B cell (primary cell): ENCODE data around the gene TTLL6. TPM values are rescaled to one million over a fixed set of nuclear protein-coding genes. Genes with fewer than 3 reads are reported as not detected.

ENCODE experiments used
- ATAC-seq: fragments of 200-7000 bp; cut with Tn5 transposase; one replicate; pipeline ENCODE4 v1.10.0; 2021; ENCODE audit warnings: low read depth, mild to moderate bottlenecking, moderate number of reproducible peaks, moderate library complexity
- CTCF ChIA-PET: fragments of 350-600 bp; sonication (Branson Sonifier 250); formaldehyde crosslinking; loops from one replicate; lab custom pipeline; 2021; ENCODE audit warnings: antibody characterized with exemption, inconsistent platforms; lab: Charles Lee
- POLR2A ChIA-PET: fragments of 350-600 bp; sonication (Branson Sonifier 250); formaldehyde crosslinking; loops from one replicate; lab custom pipeline; 2021; ENCODE audit warnings: antibody characterized with exemption; lab: Charles Lee
- DNase-seq: peaks from one replicate; pipeline ENCODE4 v3.0.0; 2013
- H2AFZ ChIP-seq: 2 replicates; pipeline ENCODE4 v1.6.1; 2012; ENCODE audit warnings: mild to moderate bottlenecking, low read depth, low read length; ENCODE audit not compliant: insufficient read depth, poor library complexity, severe bottlenecking
- H3K27ac ChIP-seq, 2 donors: 1 replicate in 1 of 2; 2 replicates in 1 of 2; pipeline ENCODE4 v1.5.1; 2012 to 2013; ENCODE audit warnings: low read length in 2 of 2, mild to moderate bottlenecking in 2 of 2, moderate library complexity in 1 of 2
- H3K27me3 ChIP-seq, 4 experiments: fragments of 200-600 bp in 1 of 4; sonication (generic) in 1 of 4; replicated peaks in 1 of 4; 1 replicate in 2 of 4; 2 replicates in 2 of 4; pipeline versions ENCODE4 v1.6.1 to v1.7.0; 2013 to 2016; ENCODE audit warnings: low read length in 3 of 4, mild to moderate bottlenecking in 2 of 4, mixed read lengths in 1 of 4, moderate library complexity in 1 of 4; ENCODE audit not compliant: insufficient read depth in 4 of 4, control insufficient read depth in 3 of 4; ENCODE audit errors: control extremely low read depth in 1 of 4
- H3K36me3 ChIP-seq, 2 experiments: replicated peaks in 1 of 2; 1 replicate in 1 of 2; 2 replicates in 1 of 2; pipeline versions ENCODE4 v1.6.1 to v1.7.1; 2013; ENCODE audit warnings: low read length in 1 of 2; ENCODE audit not compliant: insufficient read depth in 2 of 2, control insufficient read depth in 1 of 2; ENCODE audit errors: control extremely low read depth in 1 of 2, extremely low read depth in 1 of 2
- H3K4me1 ChIP-seq, 2 donors: fragments of 200-600 bp in 1 of 2; sonication (generic) in 1 of 2; 1 replicate in 1 of 2; 2 replicates in 1 of 2; pipeline versions ENCODE4 v1.5.1 to v1.6.1; 2013 to 2017; ENCODE audit warnings: low read length in 2 of 2; ENCODE audit not compliant: control insufficient read depth in 2 of 2, insufficient read depth in 2 of 2
- H3K4me2 ChIP-seq: replicated peaks from 2 replicates; pipeline ENCODE3; 2012; ENCODE audit warnings: mild to moderate bottlenecking, low read depth, low read length; ENCODE audit not compliant: poor library complexity, severe bottlenecking
- H3K4me3 ChIP-seq, 5 experiments: fragments of 200-600 bp in 1 of 5; sonication (generic) in 1 of 5; 1 replicate in 3 of 5; 2 replicates in 2 of 5; pipeline versions ENCODE4 v1.5.1 to v1.7.0; 2011 to 2016; ENCODE audit warnings: low read length in 4 of 5, mild to moderate bottlenecking in 4 of 5, low read depth in 2 of 5, control low read depth in 1 of 5, moderate library complexity in 1 of 5; ENCODE audit not compliant: insufficient read depth in 1 of 5; ENCODE audit errors: control extremely low read depth in 1 of 5, extremely low read depth in 1 of 5
- H3K79me2 ChIP-seq: fragments of 200-600 bp; sonication (generic); one replicate; pipeline ENCODE4 v1.6.0; 2016; ENCODE audit warnings: low read length; ENCODE audit not compliant: control insufficient read depth, insufficient read depth
- H3K9ac ChIP-seq: fragments of 200-600 bp; sonication (generic); 2 replicates; pipeline ENCODE4 v1.6.1; 2017; ENCODE audit warnings: mild to moderate bottlenecking, low read length, moderate library complexity
- H3K9me3 ChIP-seq, 3 donors: one replicate each; pipeline versions ENCODE4 v1.6.1 to v1.7.1; 2013; ENCODE audit warnings: low read length in 2 of 3; ENCODE audit not compliant: control insufficient read depth in 2 of 3, insufficient read depth in 1 of 3; ENCODE audit errors: control extremely low read depth in 1 of 3
- H4K20me1 ChIP-seq: 2 replicates; pipeline ENCODE4 v1.6.0; 2012; ENCODE audit warnings: mild to moderate bottlenecking, low read length; ENCODE audit not compliant: insufficient read depth, control insufficient read depth, poor library complexity, severe bottlenecking
- H3K27ac Mint-ChIP-seq: one replicate; pipeline ENCODE4 v1.8.0; 2021; ENCODE audit warnings: mixed read lengths
- H3K27me3 Mint-ChIP-seq: one replicate; pipeline ENCODE4 v1.8.0; 2021; ENCODE audit warnings: mixed read lengths
- H3K4me1 Mint-ChIP-seq: one replicate; pipeline ENCODE4 v1.8.0; 2021; ENCODE audit warnings: mixed read lengths
- H3K4me3 Mint-ChIP-seq: one replicate; pipeline ENCODE4 v1.8.0; 2021; ENCODE audit warnings: mixed read lengths
- H3K9me3 Mint-ChIP-seq: one replicate; pipeline ENCODE4 v1.8.0; 2022; ENCODE audit warnings: mixed read lengths; ENCODE audit not compliant: insufficient read depth
- CTCF ChIP-seq: fragments of 200-600 bp; IDR thresholded peaks from one replicate; pipeline ENCODE4 v1.8.0; 2022; ENCODE audit warnings: antibody characterized with exemption, mild to moderate bottlenecking
- EZH2 ChIP-seq: IDR thresholded peaks from 2 replicates; pipeline ENCODE4 v1.6.1; 2012; ENCODE audit warnings: borderline replicate concordance, low read depth, mild to moderate bottlenecking, moderate library complexity, low read length; ENCODE audit not compliant: insufficient read depth, poor library complexity, severe bottlenecking
- WGBS: methylation state at CpG from one replicate; pipeline ENCODE4 v1.1.5; 2013; ENCODE audit warnings: missing lambda C conversion rate; ENCODE audit not compliant: insufficient coverage; 5-methylcytosine and 5-hydroxymethylcytosine counted together
- intact Hi-C: fragments of 100-400 bp; cut with micrococcal nuclease; formaldehyde crosslinking; loops from one replicate; pipeline ENCODE4 v1.10.0; 2022
- polyA plus RNA-seq: library from polyadenylated mRNA; depleted of rRNA; stranded (reverse); fragments of >200 nt; gene quantifications from 2 replicates; pipeline ENCODE4 v1.2.3, GENCODE V29; 2012
- total RNA-seq, 2 donors: library from RNA; stranded (reverse); fragments of 120-200 nt in 1 of 2; gene quantifications; 1 replicate in 1 of 2; 2 replicates in 1 of 2; pipeline versions ENCODE4 v1.2.3 to v1.2.4, GENCODE V29; 2013 to 2022

TTLL6 gene
- total and polyA plus RNA-seq, 2 donors (not counting 1 experiment from before 2014, with no cell fraction given): not detected

GRCh38 chr17:48754500-48755261 lies 62.3 kb downstream of the TTLL6 start:
- H3K4me1 Mint-ChIP-seq: peaks cover 21% of the 10 kb centered on the region
- Histone ChIP-seq H3K27ac (no peak overlapping the region), H2AFZ (no peak overlapping the region), H3K4me3 (no peak overlapping the region), H3K27me3 (peaks cover 0 to 80% (median 71%) of the 10 kb centered on the region in 4 experiments), H3K4me2 (peak overlapping the region; percentile 49), H4K20me1 (no peaks in the 10 kb centered on the region), H3K9ac (peak overlapping the region; percentile 30), H3K9me3 (peaks cover 0 to 39% (median 2%) of the 10 kb centered on the region in 3 donors), H3K79me2 (no peaks in the 10 kb centered on the region), H3K36me3 (no peaks in the 10 kb centered on the region), H3K4me1 (peaks cover 15 to 41% of the 10 kb centered on the region in 2 donors)
- intact Hi-C loops: no loop called here
- 15% methylated on average over 50 of the region's 52 CpGs for WGBS
- H3K27ac Mint-ChIP-seq: no peak overlapping the region
- peaks cover 77% of the 10 kb centered on the region for H3K27me3 Mint-ChIP-seq
- POLR2A ChIA-PET: interaction anchor here (0.5 kb wide), 1 partner anchor 18 kb away, joined by 4 read pairs; no protein-coding TSS in a partner anchor
- ATAC-seq: no peak
- H3K4me3 Mint-ChIP-seq: peak overlapping the region; percentile 26
- TF ChIP-seq CTCF: no peak
- TF ChIP-seq EZH2: peak; percentile 6
- CTCF ChIA-PET: interaction anchor here (1.0 to 2.4 kb wide), 4 partner anchors 10 to 37 kb away, joined by 3 to 9 read pairs (median 5); no protein-coding TSS in a partner anchor
- peak; percentile 42 for DNase-seq
- no peaks in the 10 kb centered on the region for H3K9me3 Mint-ChIP-seq
